Erythroblast (primary cell): ENCODE measurements around the gene TBC1D19.

Experiments used
- GATA1 ChIP-seq: IDR thresholded peaks from 2 replicates; pipeline ENCODE4 v1.6.1; 2011; ENCODE audit warnings: low read depth, mild to moderate bottlenecking, control low read depth, low read length, moderate library complexity
- POLR2A ChIP-seq: IDR thresholded peaks from 2 replicates; pipeline ENCODE4 v1.6.1; 2011; ENCODE audit warnings: mild to moderate bottlenecking, low read length

GRCh38 chr4:26785312-26785711 lies 201.4 kb downstream of the TBC1D19 start:
- no peak for TF ChIP-seq POLR2A
- no peak for TF ChIP-seq GATA1
